Measurements from ENCODE around the gene PACRG. TPM values are rescaled to one million over a fixed set of nuclear protein-coding genes. Genes with fewer than 3 reads are reported as not detected.

Gene PACRG
- polyA plus RNA-seq, 1 donor from 2014 or later = 16.6 TPM

DNA sequence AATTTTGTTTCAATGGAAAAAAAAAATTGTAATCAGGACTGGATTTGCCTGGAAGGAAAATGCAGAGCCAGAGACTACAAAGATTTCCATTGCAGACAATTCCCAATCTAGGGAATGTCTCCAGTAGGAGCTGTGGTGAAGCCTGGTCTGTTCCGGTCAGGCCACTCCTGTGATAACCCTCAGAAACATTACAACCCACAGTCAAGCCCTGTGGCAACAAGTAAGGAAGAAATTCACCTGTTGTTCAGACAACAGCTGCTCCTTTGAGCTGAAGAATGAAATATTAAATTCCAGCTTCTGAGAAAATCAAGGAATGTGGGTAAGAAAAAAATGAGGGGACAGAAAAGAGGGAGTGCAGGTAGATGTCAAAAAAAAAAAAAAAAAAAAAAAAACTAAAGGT lies 8.2 kb upstream of the PACRG start:
- H3K27ac ChIP-seq (ENCODE audit: low read length) = no peak overlapping the region

DNA sequence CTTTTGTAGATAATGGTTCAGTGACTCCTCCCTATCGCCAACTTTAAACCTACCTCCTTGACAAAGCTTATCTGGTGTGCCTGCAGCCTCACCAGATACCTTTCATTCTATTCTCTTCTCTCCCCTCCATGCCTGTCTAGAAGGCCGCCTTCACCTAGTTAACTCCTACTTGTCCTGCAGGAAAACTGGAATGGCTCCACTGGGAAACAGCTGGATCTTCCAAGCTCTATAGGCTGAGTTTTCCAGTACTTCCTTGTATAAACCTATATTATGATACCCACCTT lies 6.4 kb upstream of the PACRG start:
- Histone ChIP-seq H4K20me1 (ENCODE audit: insufficient read depth) (no peaks in the 10 kb centered on the region), H3F3A (ENCODE audit: insufficient read depth, low read length, poor library complexity, severe bottlenecking) (no peaks in the 10 kb centered on the region), H3K4me3 (ENCODE audit: low read length) (no peak overlapping the region), H3K9me2 (ENCODE audit: insufficient read depth, low read length) (no peaks in the 10 kb centered on the region), H3K4me2 (ENCODE audit: low read length) (no peak overlapping the region), H3K36me3 (ENCODE audit: insufficient read depth, low read length) (no peaks in the 10 kb centered on the region), H3K27me3 (ENCODE audit: insufficient read depth, low read depth, low read length) (no peaks in the 10 kb centered on the region), H2AFZ (ENCODE audit: low read depth, low read length) (no peak overlapping the region), H3K27ac (ENCODE audit: low read length) (no peak overlapping the region), H3K79me2 (replicated peaks; ENCODE audit: insufficient read depth, low read length) (no peaks in the 10 kb centered on the region), H3K9ac (ENCODE audit: low read length) (no peak overlapping the region), H3K9me3 (ENCODE audit: low read length) (no peaks in the 10 kb centered on the region)
- no peak for TF ChIP-seq RAD21 (conservative IDR thresholded peaks at IDR 0.05)

More for the DNA sequence above, 8.2 kb upstream of the PACRG start:
- Histone ChIP-seq H2AFZ (ENCODE audit: low read depth, low read length) (no peak overlapping the region), H3K9me2 (ENCODE audit: insufficient read depth, low read length) (no peaks in the 10 kb centered on the region), H3K4me2 (ENCODE audit: low read length) (no peak overlapping the region), H3K9me3 (ENCODE audit: low read length) (no peaks in the 10 kb centered on the region), H3K4me3 (ENCODE audit: low read length) (no peak overlapping the region), H3K9ac (ENCODE audit: low read length) (no peak overlapping the region), H3K27me3 (ENCODE audit: insufficient read depth, low read depth, low read length) (no peaks in the 10 kb centered on the region), H3K79me2 (replicated peaks; ENCODE audit: insufficient read depth, low read length) (no peaks in the 10 kb centered on the region), H4K20me1 (ENCODE audit: insufficient read depth) (no peaks in the 10 kb centered on the region), H3F3A (ENCODE audit: insufficient read depth, low read length, poor library complexity, severe bottlenecking) (no peaks in the 10 kb centered on the region), H3K36me3 (ENCODE audit: insufficient read depth, low read length) (no peaks in the 10 kb centered on the region)
- TF ChIP-seq RAD21 (conservative IDR thresholded peaks at IDR 0.05) (no peak), TAF1 (IDR thresholded peaks at IDR 0.05; ENCODE audit: low read depth) (no peak), EZH2 (IDR thresholded peaks at IDR 0.05; ENCODE audit: borderline replicate concordance, insufficient read depth, low read length, poor library complexity, severe bottlenecking) (no peak), SMC3 (conservative IDR thresholded peaks at IDR 0.05; ENCODE audit: poor library complexity) (no peak), POLR2AphosphoS5 (IDR thresholded peaks at IDR 0.05) (no peak), MXI1 (conservative IDR thresholded peaks at IDR 0.05; ENCODE audit: poor library complexity, severe bottlenecking) (no peak), EP300 (conservative IDR thresholded peaks at IDR 0.05; ENCODE audit: poor library complexity, severe bottlenecking) (no peak)
- TF ChIP-seq, protein P1, sequence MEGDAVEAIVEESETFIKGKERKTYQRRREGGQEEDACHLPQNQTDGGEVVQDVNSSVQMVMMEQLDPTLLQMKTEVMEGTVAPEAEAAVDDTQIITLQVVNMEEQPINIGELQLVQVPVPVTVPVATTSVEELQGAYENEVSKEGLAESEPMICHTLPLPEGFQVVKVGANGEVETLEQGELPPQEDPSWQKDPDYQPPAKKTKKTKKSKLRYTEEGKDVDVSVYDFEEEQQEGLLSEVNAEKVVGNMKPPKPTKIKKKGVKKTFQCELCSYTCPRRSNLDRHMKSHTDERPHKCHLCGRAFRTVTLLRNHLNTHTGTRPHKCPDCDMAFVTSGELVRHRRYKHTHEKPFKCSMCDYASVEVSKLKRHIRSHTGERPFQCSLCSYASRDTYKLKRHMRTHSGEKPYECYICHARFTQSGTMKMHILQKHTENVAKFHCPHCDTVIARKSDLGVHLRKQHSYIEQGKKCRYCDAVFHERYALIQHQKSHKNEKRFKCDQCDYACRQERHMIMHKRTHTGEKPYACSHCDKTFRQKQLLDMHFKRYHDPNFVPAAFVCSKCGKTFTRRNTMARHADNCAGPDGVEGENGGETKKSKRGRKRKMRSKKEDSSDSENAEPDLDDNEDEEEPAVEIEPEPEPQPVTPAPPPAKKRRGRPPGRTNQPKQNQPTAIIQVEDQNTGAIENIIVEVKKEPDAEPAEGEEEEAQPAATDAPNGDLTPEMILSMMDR (IDR thresholded peaks at IDR 0.05; ENCODE audit: poor library complexity, severe bottlenecking) = no peak
- TF ChIP-seq, protein P2, sequence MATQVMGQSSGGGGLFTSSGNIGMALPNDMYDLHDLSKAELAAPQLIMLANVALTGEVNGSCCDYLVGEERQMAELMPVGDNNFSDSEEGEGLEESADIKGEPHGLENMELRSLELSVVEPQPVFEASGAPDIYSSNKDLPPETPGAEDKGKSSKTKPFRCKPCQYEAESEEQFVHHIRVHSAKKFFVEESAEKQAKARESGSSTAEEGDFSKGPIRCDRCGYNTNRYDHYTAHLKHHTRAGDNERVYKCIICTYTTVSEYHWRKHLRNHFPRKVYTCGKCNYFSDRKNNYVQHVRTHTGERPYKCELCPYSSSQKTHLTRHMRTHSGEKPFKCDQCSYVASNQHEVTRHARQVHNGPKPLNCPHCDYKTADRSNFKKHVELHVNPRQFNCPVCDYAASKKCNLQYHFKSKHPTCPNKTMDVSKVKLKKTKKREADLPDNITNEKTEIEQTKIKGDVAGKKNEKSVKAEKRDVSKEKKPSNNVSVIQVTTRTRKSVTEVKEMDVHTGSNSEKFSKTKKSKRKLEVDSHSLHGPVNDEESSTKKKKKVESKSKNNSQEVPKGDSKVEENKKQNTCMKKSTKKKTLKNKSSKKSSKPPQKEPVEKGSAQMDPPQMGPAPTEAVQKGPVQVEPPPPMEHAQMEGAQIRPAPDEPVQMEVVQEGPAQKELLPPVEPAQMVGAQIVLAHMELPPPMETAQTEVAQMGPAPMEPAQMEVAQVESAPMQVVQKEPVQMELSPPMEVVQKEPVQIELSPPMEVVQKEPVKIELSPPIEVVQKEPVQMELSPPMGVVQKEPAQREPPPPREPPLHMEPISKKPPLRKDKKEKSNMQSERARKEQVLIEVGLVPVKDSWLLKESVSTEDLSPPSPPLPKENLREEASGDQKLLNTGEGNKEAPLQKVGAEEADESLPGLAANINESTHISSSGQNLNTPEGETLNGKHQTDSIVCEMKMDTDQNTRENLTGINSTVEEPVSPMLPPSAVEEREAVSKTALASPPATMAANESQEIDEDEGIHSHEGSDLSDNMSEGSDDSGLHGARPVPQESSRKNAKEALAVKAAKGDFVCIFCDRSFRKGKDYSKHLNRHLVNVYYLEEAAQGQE (IDR thresholded peaks at IDR 0.05; ENCODE audit: borderline replicate concordance) = no peak

DNA sequence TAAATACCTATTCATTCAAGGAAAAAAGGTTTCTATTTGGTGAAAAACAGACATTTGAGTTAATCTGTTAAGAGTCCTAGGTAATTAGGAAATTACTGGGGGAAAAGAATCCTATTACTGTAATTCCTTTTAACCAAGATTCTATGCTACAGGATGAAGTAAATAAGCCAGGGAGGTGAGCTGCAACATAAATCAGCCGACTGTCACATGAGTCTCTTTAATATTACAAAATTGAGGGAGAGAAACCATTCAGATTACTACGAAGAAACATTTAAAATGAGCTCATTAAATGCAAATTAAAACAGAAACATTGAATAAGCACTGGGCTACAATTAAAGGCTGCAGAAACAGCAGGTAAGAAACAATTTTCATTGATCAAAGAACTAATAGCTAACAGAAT lies 5.5 kb upstream of the PACRG start:
- H3K27me3 ChIP-seq (ENCODE audit: insufficient read depth, low read depth, low read length) = no peaks in the 10 kb centered on the region
- no peaks in the 10 kb centered on the region for H3F3A ChIP-seq (ENCODE audit: insufficient read depth, low read length, poor library complexity, severe bottlenecking)
- no peaks in the 10 kb centered on the region for H4K20me1 ChIP-seq (ENCODE audit: insufficient read depth)
- no peaks in the 10 kb centered on the region for H3K36me3 ChIP-seq (ENCODE audit: insufficient read depth, low read length)
- H3K27ac ChIP-seq (ENCODE audit: low read length) = no peak overlapping the region
- no peaks in the 10 kb centered on the region for H3K9me3 ChIP-seq (ENCODE audit: low read length)
- no peak overlapping the region for H2AFZ ChIP-seq (ENCODE audit: low read depth, low read length)
- no peaks in the 10 kb centered on the region for H3K79me2 ChIP-seq (replicated peaks; ENCODE audit: insufficient read depth, low read length)
- H3K4me2 ChIP-seq (ENCODE audit: low read length) = no peak overlapping the region
- H3K9me2 ChIP-seq (ENCODE audit: insufficient read depth, low read length) = no peaks in the 10 kb centered on the region
- H3K4me3 ChIP-seq (ENCODE audit: low read length) = no peak overlapping the region
- TF ChIP-seq RAD21 (conservative IDR thresholded peaks at IDR 0.05) (no peak), TAF1 (IDR thresholded peaks at IDR 0.05; ENCODE audit: low read depth) (no peak), SMC3 (conservative IDR thresholded peaks at IDR 0.05; ENCODE audit: poor library complexity) (no peak), MXI1 (conservative IDR thresholded peaks at IDR 0.05; ENCODE audit: poor library complexity, severe bottlenecking) (no peak), POLR2AphosphoS5 (IDR thresholded peaks at IDR 0.05) (no peak), EZH2 (IDR thresholded peaks at IDR 0.05; ENCODE audit: borderline replicate concordance, insufficient read depth, low read length, poor library complexity, severe bottlenecking) (no peak), EP300 (conservative IDR thresholded peaks at IDR 0.05; ENCODE audit: poor library complexity, severe bottlenecking) (no peak)
- TF ChIP-seq, protein P1 (IDR thresholded peaks at IDR 0.05; ENCODE audit: poor library complexity, severe bottlenecking) = no peak
- TF ChIP-seq, protein P2 (IDR thresholded peaks at IDR 0.05; ENCODE audit: borderline replicate concordance) = no peak
- H3K9ac ChIP-seq (ENCODE audit: low read length) = no peak overlapping the region

Measured in neural cell (in vitro differentiated cells).